Measurements from ENCODE around the gene HES3.

Gene HES3

DNA sequence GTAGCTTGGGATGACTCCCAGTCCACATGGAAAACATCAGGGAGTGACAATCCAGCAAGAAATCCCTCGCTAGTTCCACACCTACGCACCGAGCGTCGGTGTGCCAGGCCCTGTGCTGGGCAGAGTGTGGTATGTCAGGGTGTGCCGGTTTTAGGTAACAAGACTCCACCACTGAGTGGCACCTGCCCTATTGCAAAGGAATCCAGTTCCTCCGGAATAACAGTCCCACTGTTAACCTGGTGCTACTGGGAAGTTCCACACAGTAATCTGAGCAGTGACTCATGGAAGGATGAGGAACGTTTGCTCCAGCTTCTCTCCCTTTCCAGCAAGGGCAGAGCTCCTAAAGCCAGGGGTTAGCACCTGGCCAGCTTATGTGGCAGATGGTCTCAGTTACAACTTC lies 23.7 kb upstream of the HES3 start:
- no peak for DNase-seq

DNA sequence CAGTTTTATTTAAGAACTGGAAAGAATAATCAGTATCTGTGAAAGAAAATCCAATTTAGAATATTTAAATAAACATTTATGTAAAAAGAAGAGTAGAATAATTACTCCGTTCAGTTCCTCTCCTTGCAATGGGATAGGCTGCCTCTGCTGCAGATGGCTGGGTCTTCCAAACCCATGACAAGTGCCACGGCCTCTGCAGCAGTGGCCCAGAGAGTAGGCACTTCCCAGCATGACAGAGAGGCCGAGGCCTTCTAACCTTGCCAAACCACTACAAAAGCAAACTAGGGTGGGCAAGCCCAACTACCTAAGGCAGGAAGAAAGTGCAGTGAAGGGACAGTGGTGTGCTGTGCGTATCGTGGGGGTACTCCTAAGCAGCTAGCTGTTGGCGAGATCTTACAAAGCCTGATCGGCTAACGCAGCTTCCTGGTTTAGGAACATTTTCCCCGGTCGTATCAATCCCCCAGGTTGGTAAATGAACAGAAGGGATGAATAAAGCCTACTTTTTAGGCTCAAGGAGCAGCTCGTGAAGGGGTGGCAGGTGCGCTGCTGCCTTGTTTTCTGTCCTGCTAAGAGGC lies 22.7 kb upstream of the HES3 start:
- no peak for DNase-seq

- no peak for DNase-seq
Observed at GRCh38 chr1:6222636-6223035, 21.3 kb upstream of the HES3 start.

- no peak for DNase-seq
Observed at GRCh38 chr1:6223617-6224016, 20.4 kb upstream of the HES3 start.

- DNase-seq, result no peak
Observed at GRCh38 chr1:6224718-6225117, 19.3 kb upstream of the HES3 start.

DNA sequence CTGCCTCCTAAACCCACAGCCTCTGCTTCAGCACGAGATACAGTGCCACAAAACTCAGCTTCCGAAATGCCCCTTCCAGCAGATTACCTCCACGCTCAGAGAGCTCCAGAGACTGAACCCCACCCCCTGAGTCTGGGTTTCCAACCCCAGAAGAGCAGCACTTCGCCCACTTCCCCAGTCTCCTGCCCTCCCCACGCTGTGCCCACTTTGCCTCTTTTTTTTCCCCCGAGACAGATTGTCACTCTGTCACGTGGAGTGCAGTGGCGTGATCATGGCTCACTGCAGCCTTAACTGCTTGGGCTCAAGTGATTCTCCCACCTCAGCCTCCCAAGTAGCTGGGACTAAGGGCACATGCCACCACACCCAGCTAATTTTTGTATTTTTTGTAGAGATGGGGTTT lies 18.3 kb upstream of the HES3 start:
- no peak for DNase-seq

GRCh38 chr1:6233376-6233775 lies 10.6 kb upstream of the HES3 start:
- no peak for DNase-seq

- DNase-seq, result no peak
Observed at GRCh38 chr1:6234502-6235295, 9.3 kb upstream of the HES3 start.

- DNase-seq, result no peak
Observed at GRCh38 chr1:6235296-6235677, 8.7 kb upstream of the HES3 start.

DNA sequence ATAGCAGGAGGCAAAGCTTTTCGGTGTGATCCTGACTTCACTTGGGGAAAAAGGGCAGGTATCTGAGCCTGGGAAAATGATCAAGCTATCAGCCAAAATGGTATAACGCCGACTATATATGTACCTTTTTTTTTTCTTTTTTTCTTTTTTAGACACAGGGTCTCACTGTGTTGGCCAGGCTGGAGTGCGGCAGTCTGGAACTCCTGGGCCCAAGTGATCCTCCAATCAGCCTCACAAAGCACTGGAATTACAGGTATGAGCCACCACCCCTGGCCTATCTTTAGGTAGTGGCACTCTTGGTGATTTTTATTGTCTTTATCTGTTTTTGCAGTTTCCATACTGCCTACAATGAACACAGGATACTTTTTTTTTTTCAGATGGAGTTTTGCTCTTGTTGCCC lies 6.9 kb upstream of the HES3 start:
- no peak for DNase-seq

DNA sequence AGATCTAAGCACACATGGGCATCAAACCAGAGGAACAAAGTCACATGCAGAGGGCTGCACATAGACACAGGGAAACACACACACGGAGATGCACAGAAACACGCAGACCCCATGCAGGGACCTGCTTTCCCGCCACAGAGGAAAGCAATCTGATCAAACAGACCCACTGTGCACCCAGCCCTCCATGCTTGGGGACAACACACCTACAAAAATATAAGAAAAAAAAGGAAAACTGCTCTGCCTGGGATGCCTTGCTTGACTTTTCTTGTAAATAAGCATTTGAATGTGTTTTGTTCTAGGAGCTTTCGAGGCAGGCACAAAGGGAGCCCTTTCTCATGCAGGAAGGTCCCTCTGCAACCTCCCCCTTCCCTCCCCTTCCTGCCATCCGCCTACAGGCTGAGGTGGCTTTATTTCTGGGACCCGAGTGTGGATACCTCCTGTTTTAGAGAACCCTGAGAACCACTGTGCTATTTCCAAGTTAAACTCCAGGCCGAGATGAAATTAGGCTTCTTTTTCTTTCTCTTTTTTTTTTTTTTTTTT lies 4.7 kb upstream of the HES3 start:
- no peak for DNase-seq

DNA sequence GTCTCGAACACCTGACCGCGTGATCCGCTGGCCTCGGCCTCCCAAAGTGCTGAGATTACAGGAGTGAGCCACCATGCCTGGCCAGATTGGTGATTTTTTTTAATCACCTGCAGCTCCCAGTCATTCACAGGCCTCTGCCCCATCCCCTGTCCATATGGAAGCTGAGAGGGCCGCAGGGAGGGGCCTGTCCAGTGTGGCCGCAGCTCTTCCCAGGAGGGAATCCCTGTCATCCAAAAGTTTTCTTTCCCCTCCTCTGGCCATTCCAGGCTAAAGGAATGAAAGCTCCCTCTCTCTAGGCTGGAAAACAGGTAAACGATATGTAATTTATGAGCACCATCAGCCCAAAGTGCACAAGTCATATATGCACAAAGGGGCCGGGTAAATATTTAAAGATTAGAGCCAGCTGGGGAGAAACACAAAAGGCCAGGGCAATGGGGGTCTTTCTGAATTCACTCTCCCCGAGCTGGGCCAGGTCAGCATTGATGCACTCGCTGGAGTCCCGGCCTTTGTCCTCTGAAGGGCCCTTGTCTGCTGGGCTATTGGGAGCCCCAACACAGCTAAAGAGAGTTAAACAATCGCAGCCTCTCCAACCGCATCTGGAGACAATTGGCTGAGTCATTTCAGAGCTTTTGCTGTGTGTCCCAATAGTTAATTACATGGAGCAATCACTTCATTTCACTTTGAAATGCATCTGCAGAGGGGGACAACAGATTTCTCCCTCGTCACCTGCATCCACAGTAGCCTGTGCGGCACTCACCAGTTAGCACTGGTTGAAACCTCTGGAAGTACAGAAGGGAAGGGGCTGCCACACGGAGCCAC lies 3.8 kb upstream of the HES3 start:
- DNase-seq, result no peak

DNA sequence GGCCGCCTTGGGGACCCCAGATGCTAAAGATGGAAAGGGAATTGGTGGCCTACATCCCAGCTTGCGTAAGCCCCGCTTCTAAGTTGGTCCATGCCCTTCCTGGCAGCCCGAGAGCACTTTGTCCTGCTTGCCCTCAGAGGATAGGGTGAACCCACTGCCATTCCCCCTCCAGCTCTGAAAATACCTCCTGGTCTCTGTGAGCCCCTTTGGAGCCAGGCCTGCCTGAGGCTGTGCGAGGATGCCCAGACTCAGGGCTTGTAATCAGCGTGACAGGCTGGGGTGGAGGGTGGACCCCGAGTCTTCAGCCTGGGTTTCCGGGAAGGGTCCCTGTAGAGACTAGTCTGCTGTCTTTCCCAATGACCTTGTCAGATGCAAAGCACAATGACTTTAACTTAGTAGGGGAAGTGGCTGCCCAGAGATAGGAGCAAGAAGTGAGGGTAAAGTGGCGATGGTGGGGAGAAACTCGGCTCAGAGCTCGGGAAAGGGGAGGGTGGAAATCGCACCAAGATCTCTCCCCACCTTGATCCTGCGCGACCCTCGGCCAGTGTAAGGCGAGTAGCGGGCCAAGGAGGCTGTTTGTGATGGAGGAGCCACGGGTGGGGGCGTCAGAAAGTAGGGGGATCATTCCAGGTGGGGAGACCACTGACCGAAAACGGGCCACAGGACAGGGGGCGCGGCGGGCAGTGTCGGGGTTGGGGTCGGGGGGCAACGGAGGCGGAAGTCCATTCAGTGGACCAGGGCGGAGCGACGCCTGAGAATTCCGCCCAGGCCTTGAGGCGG lies 2.7 kb upstream of the HES3 start:
- DNase-seq, result no peak

GRCh38 chr1:6241887-6242740 lies 1.9 kb upstream of the HES3 start:
- DNase-seq, result no peak

DNA sequence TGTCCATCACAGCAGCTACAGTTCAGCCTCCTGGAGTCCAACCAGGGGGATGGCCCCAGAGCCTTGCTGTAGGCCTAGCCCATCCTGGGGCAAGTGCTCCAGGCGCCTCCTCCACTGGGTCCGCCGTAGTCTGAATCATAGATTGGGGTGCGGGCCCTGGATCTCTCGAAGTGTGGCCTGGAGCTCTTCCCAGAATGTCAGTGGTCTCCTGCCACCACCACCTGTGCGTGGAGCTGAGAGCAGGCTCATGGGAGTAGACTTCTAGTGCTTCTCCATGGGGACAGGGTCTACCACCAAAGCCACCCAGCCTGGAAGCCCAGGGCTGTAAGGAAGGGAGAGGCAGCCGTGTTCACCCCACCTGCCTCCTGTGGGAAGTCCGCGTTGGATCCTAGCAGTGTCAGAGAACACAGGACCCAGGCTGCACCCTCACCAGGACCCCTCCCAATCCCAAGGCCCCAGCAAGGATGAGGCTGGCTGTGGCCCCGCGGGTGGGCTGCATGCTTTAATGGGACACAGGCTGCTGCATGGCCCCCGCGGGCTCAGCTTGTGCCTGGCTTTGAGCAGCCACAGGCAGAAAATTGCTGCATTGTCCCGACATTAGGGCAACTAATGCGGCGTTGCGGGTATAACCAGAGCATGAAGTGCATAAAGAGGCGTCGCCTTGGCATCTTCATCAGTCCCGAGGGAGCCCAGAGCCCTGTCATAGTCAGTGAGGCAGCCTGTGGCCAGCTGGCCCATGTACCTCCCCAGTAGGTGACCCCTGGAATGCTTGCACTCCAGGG lies 735 bp upstream of the HES3 start:
- no peak for DNase-seq

DNA sequence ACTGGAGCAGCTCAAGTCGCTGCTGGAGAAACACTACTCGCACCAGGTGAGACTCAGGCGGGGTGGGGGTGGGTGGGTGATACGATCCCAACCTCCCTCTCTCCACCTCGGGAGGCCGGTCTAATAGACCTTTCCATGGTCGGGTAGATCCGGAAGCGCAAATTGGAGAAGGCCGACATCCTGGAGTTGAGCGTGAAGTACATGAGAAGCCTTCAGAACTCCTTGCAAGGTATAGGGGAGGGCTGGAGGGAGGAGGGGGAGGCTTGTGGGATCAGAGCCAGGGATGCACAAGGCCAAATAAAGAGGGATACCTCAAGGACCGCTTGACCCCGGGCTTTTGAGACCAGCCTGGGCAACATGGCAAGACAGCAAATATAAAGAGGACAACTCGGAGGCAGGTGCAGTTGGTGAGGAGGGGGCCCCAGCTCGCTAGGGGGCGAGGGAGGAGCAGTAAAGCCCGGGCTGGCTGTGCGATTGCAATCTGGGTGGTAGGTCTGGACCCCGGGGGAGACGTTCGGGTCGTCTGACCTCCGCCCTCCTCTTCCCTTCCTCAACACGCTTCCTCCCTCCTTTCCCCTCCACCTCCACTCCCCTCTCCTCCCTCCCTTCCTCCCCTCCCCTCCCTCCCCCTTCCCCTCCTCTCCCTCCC lies 546 bp downstream of the HES3 start:
- no peak for DNase-seq

DNA sequence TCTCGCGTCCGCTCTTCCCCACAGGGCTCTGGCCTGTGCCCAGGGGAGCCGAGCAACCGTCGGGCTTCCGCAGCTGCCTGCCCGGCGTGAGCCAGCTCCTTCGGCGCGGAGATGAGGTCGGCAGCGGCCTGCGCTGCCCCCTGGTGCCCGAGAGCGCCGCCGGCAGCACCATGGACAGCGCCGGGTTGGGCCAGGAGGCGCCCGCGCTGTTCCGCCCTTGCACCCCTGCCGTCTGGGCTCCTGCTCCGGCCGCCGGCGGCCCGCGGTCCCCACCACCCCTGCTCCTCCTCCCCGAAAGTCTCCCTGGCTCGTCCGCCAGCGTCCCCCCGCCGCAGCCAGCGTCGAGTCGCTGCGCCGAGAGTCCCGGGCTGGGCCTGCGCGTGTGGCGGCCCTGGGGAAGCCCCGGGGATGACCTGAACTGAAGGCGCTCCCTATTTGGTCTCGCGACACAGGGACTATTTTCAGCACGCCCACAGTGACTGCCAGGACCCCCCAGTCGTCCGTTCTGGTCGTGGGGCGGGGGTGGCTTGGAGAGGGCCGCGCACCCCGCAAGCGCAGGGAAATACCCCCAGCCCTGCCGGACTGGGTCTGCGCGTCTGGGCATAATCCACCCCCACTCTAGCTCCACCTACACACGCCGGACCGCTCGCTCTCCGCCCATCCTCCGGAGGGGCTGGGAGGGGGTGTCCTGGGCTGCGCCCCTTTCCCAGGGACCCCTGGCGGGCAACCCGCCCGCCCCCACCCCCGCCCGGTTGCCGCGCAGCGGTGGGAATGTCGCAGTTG lies 1.3 kb downstream of the HES3 start:
- DNase-seq, result peak; percentile 72

GRCh38 chr1:6245869-6246496 lies 2.0 kb downstream of the HES3 start:
- DNase-seq, result no peak
